Left renal cortex interstitium (tissue), 4 donors: ENCODE measurements around the gene KAZN. TPM values are rescaled to one million over a fixed set of nuclear protein-coding genes. Genes with fewer than 3 reads are reported as not detected.

Experiments used
- DNase-seq, 4 donors: peaks; one replicate each; pipeline ENCODE4 v3.0.0-alpha.2; 2013; ENCODE audit warnings: low read depth in 4 of 4, low spot score in 2 of 4, missing footprints in 1 of 4
- polyA plus RNA-seq, 4 donors: library from polyadenylated mRNA; unstranded; fragments of 120-200 nt; gene quantifications; one replicate each; pipeline ENCODE4 v1.2.1, GENCODE V29; 2013; ENCODE audit not compliant: insufficient read length in 4 of 4

The KAZN gene
- polyA plus RNA-seq, 4 donors, result 33.0 to 47.4 (median 37.7) TPM

DNA sequence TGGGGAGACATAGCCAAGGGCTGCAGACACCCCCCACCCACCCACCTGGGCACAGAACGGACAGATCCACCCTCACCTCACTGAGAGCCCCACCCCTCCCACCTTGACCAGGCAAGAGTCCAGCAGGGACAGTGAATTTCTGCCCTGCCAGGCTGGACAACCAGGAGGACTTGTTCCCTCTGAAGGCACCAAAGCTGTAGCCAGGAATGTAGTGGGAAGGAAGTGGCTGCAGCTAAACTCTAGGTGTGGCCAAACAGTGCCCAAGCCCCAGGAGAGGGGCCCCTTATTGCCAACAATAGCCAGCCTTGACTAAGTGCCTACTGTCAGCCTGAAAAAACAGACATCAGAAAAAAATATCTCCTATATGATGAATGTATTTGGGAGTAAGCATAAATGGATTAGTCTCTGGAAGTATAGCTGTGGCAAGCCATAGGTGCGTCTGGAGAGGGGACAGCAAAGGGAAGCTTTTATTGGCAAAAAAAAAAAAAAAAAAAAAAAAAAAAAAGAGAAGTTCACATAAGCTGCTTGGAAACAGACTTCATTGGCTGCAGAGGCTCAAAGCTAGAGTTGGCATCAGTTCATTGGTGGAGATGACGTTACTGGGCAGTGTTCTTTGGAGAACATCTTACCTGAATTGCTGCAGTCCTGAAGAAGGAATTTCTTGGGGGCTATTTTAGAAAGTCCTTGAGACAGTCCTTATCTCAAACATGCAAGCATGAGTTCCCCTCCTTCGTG lies 490.9 kb downstream of the KAZN start:
- DNase-seq, result no peak

DNA sequence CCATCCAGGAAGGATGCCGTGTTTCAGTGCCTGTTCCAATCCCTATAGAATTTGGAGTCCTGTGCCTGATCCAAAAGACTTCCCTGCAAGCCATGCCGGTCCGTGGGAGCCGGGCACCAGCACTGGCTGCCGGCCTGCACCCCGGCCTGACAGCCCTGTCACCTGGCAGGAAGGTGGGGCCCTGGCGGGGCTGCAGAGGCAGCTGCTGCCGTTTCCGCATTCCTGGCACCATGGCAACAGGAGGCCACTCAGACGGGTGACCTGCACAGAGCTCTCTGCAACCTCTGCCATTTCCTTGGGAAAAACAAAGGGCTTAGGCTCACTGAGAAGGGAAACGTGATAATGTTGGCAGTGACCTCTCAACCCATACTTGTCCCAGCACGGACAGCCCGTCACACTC lies 491.9 kb downstream of the KAZN start:
- peak in 3 of 4 donors; percentile 46 to 80 (median 66) for DNase-seq

DNA sequence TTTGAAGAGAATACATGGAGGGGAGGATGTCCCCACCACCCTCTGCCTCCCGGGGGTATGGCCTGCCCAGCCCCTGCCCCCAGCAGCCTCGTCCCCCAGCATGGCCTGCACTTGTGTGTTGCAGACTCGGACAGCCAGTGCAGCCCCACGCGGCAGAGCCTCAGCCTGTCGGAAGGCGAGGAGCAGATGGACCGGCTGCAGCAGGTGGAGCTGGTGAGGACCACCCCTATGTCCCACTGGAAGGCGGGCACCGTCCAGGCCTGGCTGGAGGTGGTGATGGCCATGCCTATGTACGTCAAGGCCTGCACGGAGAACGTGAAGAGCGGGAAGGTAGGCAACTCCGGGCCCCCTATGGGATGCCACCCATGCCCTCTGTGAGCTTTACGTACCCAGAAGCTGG lies 495.6 kb downstream of the KAZN start:
- no peak for DNase-seq

DNA sequence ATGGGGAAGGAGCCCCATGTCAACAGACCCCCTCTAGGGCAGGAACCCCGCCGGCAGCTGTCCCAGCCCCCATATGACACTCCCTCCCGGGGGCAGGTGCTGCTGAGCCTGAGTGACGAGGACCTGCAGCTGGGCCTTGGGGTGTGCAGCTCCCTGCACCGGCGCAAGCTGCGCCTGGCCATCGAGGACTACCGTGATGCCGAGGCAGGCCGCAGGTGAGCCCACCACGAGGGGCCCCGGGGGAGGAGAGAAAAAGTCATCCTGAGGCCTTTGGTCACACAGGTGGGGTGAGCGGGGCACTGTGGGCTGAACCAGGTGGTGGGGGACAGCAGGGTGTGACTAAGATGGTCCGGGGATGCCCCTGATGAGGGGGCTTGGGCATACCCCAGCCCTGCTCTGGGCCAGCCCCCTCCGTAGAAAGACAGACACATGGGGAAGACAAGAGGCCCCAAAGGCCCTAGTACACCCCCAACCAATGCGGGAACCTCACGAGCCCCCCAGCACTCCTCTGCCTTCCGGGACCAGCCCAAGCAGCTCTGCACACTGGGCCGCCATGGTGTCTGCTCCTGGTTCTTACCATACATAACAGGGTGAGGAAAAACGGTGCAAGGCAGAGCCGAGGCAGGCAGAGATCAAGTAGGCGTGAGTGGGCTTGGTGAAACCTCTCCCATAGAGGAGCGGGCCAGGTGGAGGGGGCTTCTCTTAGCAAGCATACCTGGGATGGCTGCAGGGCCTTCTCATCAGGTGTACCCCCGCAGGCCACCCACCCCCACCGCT lies 496.4 kb downstream of the KAZN start:
- no peak for DNase-seq

DNA sequence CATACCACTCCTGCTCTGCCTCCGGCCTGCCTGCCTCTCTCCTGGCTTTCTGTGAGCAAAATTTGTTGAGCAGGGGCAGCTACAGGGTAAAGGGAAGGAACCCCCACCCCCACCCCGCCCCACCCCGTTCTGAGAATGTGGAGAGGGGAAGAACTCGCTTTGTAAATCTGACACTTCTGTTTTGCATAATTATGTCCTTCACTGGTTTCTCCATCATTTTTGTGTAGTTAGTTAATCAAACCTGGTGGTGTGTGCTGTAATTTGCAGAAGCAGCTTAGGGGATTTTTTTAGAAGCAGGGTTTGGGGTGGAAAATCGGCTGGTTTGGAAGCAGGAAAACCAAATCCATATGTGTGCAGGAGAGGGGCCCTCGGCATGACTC lies 497.0 kb downstream of the KAZN start:
- DNase-seq, result no peak

DNA sequence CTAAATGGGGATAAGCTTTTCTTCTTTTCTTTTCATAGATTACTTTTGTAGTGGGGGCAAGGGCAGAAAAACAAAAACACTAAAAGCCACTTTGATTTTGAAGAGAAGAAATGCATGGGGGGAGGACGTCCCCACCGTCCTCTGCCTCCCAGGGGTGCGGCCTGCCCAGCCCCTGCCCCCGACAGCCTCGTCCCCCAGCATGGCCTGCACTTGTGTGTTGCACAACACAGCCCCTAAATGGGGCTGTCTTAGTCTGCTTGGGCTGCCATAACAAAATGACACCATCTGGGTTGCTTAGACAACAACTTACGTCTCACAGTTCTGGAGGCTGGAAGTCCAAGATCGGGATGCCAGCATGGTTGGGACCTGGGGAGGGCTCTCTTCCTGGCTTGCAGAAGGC lies 497.8 kb downstream of the KAZN start:
- DNase-seq, result no peak

DNA sequence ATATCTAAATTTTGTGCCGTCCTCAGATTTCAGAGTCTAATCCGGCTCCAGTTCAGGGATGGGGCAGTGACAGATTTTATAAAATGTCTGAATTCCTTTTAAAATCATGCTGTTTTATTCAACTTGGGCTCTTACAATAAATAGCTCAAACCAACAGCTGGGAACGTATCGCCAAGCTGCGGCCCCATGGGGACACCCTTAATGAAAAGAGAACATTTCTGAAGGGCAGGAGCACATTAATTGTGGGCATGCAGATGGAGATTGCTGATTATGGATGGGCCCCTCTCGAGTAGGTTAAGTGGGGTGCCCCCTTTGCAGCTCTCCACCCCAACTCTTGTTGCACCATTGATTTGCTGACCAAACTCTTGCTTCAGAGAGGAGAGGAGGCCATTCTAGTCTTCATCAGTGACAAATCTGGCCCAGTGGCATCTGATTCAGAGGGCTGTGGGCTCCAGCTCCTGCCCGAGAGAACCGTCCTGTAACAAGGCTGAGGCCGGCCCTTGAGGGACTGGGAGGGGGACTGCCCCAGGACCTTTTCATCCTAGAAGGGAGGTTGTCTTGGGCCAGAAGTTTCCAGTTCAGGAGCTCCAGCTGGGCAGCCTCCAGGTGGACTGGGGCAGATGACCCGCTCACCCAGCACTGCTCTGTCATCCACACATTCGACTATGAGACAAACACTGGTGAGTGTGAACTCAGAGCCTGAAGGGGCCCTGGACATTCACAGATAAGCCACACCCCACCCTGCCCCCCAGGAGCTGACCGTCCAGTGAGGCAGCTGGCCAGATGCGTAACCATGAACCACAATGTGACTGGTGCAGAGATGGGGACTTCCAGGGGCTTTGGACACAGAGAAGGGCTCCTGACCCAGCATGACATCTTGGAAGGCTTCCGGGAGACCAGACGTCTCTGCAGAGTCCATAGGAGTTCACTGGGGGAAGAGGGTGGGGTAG lies 500.0 kb downstream of the KAZN start:
- DNase-seq, result no peak

DNA sequence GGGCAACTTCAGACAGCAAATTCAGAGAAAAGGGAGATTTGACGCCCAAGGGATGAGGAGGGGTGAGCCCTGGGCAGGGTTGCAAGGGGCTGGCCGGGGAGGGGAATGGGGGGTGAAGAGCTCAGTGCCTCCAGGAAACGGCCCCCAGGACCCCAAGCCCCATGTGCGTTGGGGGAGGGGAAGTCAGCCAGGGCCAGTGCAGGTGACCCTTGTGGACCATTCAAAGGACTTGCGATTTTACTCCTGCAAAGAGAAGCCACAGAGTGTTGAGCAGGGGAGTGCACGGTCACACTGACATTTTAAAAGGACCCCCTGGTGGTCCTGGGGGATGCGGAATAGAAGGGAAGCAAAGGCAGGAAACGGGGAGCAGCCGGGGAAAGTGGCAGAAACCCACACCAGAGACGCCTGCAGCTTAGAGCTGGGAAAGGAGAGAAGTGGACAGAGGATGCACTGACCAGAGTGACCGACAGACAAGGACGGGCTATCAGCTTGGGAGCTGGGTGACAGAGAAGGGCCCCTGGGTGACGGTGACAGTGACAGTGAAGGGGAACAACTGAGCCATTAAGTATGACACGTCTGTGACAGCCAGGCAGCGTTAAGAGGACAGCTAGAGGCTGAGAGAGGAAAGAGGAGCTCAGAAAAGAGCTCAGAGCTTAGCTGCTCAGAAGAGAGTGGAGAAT lies 501.1 kb downstream of the KAZN start:
- DNase-seq, result no peak

DNA sequence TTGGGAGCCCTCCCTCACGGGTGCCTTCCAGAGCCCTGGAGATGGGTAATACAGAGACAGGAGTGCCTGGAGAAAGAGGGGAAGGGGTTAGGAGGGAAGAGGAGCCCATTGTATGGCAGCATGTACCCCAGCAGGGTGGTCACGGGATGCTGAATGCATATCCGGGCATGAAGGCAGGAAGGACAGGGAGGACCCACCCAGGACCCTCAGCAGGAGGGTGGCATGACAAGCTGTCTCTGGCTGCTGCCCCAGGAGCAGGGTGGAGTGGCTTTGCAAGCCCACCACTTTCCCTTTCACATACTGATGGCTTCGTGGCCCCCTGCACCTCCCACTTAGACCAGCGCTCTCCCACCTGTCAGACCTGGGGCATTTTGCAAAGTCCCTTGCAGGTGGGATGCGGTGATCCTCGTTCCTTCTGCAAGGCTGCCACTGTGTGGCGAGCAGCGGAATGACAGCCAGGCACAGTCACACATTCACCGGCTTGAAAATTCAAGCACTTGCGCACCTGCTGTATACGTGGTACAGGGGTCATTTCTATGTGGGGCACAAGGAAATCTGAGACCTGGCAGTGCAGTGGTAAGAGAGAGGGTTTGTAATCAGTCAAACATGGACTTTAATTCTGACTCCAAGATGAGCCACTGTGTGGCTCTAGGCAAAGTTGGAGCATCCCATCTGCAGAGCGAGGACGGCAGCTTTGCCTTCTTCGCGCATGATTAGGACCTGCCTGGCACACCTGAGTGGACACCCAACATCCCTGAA lies 501.8 kb downstream of the KAZN start:
- no peak for DNase-seq

DNA sequence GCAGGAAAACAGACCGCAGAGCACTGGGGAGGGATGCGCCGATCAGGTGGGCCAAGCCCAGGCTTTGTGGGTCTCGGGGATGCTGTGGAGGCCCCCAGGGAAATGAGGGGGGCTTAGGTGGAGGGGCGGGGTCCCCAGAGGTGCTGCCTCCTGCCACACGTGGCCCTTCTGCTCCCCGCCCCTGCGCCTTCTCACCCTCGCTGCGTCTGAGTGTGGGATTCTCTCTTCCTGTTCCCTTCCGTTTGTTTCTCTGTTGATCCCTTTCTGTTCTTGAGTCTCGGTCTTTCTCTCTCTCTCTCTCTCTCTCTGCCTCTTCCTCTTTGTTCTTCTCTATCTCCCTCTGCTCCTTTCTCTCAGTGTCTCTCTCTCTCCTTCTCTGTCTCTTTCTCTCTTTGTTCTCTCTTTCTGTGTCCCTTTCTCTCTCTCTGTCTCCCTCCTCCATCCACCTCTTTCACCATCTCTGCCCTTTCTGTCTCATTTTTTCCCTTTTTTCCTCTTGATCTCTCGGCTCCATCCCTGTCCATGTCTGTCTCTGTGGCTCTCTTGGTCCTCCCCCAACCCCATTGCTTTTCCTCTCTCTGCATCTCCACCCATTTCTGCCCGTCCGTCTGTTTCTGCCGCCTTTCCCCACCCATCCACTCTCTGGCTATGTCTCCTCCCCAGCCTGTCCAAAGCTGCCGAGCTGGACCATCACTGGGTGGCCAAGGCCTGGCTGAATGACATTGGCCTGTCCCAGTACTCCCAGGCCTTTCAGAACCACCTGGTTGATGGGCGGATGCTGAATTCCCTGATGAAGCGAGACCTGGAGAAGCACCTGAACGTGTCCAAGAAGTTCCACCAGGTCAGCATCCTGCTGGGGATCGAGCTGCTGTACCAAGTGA lies 502.6 kb downstream of the KAZN start:
- no peak for DNase-seq

DNA sequence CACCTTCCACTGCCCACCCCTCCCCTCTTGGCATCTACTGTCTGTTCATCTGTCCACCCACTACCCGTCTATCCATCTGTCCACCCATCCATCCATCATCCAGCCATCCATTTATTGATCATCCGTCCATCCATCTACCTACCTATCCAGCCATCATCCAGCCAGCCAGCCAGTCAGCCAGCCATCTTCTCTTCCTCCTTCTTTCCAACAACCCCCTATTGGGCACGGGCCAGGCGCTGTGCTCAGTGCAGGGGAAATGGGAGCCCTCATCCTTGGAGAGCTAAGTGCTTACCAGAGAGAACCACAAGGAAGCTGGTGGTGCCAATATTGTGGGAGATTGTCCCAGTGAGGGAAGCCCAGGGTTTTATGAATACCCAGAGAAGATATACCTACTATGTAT lies 503.3 kb downstream of the KAZN start:
- no peak for DNase-seq

DNA sequence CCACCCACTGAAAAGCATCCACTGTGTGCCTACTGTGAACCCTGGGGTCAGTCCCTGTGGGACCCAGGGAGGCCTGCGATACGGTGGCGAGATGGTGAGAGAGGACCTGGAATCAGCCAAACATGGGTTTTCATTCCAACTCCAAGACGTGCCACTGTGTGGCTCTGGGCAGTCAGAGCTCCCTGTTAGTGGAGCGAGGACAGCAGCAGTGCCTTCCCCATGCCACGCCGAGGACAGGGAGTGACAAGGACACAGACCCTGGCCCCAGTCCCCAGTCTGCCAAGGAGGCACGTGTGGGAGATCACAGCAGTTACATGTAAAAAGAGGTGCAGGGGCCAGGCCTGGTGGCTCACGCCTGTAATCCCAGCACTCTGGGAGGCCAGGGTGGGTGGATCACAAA lies 504.2 kb downstream of the KAZN start:
- no peak for DNase-seq

DNA sequence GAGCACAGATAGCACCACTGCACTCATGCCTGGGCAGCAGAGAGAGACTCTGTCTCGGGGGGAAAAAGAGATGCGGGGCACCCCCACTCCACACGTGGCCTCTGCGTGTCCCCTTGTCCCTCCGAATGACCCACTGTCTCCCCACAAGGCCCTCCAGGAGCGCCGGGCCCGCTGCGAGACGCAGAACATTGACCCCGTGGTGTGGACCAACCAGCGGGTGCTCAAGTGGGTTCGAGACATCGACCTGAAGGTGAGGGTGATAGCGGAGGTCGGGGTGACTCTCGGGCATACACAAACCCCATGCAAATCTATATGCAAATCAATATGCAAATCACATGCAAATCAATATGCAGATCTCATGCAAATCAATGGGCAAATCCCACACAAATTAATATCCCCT lies 504.7 kb downstream of the KAZN start:
- no peak for DNase-seq

DNA sequence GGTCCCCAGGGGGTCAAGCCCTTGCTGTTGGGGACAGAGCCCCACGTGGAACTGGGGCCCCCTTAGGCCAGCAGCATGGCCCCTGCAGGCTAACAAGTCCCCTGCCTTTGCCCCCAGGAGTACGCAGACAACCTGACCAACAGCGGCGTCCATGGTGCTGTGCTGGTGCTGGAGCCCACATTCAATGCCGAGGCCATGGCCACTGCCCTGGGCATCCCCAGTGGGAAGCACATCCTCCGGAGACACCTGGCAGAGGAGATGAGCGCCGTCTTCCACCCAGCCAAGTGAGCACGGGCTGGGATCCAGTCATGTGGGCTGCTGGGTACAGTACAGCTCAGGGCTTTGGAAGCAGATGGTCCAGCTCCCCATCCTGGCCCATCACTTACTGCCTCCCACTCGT lies 505.4 kb downstream of the KAZN start:
- DNase-seq, result no peak

DNA sequence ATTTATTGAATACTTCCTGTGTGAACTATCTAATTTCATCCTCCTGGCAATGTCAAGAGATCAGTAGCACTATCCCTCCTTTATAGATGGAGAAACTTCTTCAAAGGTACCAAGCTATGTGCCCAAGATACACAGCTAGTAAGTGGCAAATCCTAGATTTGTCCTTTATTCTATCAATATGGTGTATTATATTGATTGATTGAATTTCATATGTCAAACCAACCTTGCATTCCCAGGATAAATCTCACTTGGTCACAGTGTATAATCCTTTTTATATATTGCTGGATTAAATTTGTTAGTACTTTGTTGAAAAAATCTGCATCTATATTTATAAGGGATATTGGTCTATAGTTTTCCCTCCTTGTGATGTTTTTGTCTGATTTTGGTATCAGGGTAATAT lies 506.3 kb downstream of the KAZN start:
- DNase-seq, result no peak

DNA sequence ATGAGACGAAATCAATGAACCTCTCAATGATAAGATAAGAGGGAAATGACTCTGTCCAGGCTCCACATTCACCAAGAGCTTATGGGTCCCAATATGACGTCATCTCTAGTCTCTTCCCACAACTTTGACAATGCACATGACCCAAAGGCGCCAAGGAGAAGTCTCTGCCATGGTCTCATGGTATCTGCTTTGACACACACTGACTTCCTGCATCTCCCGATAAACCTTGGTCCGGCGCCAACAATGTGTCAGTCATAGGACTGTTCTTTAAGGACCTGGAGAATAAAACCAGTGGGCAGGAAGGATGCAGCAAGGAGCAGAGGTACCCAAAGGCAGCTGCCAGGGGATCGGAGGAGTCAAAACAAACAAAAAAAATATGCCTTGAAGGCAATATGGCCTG lies 508.1 kb downstream of the KAZN start:
- no peak for DNase-seq

DNA sequence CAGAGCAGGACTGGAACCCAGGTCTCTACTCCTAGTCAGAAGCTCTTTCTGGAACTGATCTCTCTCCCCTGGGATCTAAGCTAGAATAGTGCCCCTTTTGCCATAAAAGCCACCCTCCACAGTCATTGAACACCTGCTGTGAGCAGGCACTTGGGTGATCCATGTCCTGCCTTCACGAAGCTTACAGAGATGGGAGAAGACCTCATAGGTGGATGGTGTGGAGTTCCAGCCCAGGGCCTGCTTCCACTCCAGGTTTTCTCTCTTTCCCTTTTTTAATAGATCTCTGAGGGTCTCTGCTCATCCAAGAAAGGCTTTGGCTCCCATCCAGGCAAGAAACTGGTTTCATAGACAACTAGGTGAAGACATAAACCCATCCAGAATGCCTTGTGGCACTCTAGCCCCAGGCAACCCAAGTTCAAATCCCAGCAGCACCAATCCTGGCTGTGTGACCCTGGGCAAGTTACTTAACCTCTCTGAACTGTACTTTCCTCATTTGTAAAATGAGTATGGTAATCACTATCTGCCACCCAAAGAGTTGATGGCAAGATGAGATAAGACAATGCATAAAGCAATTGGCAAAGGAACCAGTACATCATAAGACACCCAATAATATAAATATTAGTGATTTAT lies 508.7 kb downstream of the KAZN start:
- no peak for DNase-seq

DNA sequence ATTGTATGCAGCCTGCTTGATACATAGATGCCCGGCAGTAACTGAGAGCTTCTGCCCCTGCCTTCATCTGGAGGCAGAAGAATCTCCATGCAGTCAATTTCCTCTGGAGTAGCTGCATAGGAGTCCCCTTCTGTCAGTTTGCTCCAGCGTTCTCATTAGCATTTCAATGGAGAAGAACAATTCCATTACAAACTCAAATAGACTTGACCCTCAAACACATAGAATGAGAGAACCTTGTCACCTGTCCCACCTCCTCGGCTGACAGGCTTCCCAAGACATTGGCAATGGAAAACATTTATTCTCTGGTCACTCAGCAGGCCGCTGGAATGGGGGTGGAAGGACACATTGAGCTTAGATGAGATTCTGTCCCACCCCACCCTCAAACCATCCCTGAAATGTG lies 509.4 kb downstream of the KAZN start:
- DNase-seq, result no peak
